ENCODE data around the gene DOCK8. TPM values are rescaled to one million over a fixed set of nuclear protein-coding genes. Genes with fewer than 3 reads are reported as not detected.

The DOCK8 gene
- total and polyA plus RNA-seq, 10 of the 15 experiments (the other 5 are each of a cell fraction or from before 2014, with no cell fraction given) = 35.4 to 100 (median 44.7) TPM

GRCh38 chr9:253539-253938 lies 38.9 kb downstream of the DOCK8 start (continued):
- no peak for TF ChIP-seq EGR1 (IDR thresholded peaks at IDR 0.05; ENCODE audit: borderline replicate concordance in 1 of 2, low read depth in 2 of 2, low read length in 2 of 2)
- no peak for TF ChIP-seq EZH2 (IDR thresholded peaks at IDR 0.05; ENCODE audit: borderline replicate concordance, control insufficient read depth, low read depth, low read length)

GRCh38 chr9:254516-254915 lies 39.9 kb downstream of the DOCK8 start:
- no peak for ATAC-seq
- no peaks in the 10 kb centered on the region for H3K9me3 ChIP-seq (replicated peaks; ENCODE audit: control insufficient read depth, insufficient read depth, low read length)
- BruUV-seq (replicated peaks) = no TSS peak
- no peaks in the 10 kb centered on the region for H3K27me3 ChIP-seq (replicated peaks in 1 of 2; ENCODE audit: control insufficient read depth in 2 of 2, insufficient read depth in 2 of 2, low read length in 1 of 2)
- no peak overlapping the region for H3K4me2 ChIP-seq (ENCODE audit: control insufficient read depth, insufficient read depth)
- H3K36me3 ChIP-seq (ENCODE audit: control insufficient read depth in 2 of 2, insufficient read depth in 2 of 2, low read length in 1 of 2) = no peaks in the 10 kb centered on the region
- no peak overlapping the region for H3K9ac ChIP-seq (ENCODE audit: control insufficient read depth, insufficient read depth, low read length)
- CTCF ChIA-PET = no interaction called here
- intact Hi-C loops (cut with micrococcal nuclease; ENCODE audit: unreplicated experiment) (no loop called here), in situ Hi-C loops (cut with MboI) (no loop called here)
- RAD21 ChIA-PET (ENCODE audit: unreplicated experiment) = no interaction called here
- H2AFZ ChIP-seq (ENCODE audit: control insufficient read depth, low read depth, low read length) = no peak overlapping the region
- TF ChIP-seq ATF2 (IDR thresholded peaks at IDR 0.05; ENCODE audit: low read length) = no peak
- H3K4me3 ChIP-seq = no peak overlapping the region
- SMC1A ChIA-PET (ENCODE audit: uncharacterized antibody, unreplicated experiment) = no interaction called here
- POLR2A ChIA-PET = no interaction called here
- H3K27ac ChIP-seq (ENCODE audit: control insufficient read depth, insufficient read depth) = no peak overlapping the region
- WGBS (ENCODE audit: insufficient coverage, insufficient replicate concordance, low lambda C conversion rate, missing lambda C conversion rate) = 89% methylated on average over 4 of the region's 4 CpGs
- no peaks in the 10 kb centered on the region for H3K79me2 ChIP-seq (ENCODE audit: control insufficient read depth, insufficient read depth, low read length)
- no peaks in the 10 kb centered on the region for H4K20me1 ChIP-seq (ENCODE audit: control insufficient read depth, insufficient read depth)
- FAIRE-seq = no peak
- H3K4me1 ChIP-seq (ENCODE audit: control insufficient read depth, insufficient read depth, low read length) = no peaks in the 10 kb centered on the region
- DNase-seq (ENCODE audit: low read depth, low spot score) = no peak

GRCh38 chr9:257957-258356 lies 43.3 kb downstream of the DOCK8 start:
- no peak overlapping the region for H2AFZ ChIP-seq (ENCODE audit: control insufficient read depth, low read depth, low read length)
- H3K27ac ChIP-seq (ENCODE audit: control insufficient read depth, insufficient read depth) = no peak overlapping the region
- H3K79me2 ChIP-seq (ENCODE audit: control insufficient read depth, insufficient read depth, low read length) = no peaks in the 10 kb centered on the region
- FAIRE-seq (no peak), DNase-seq (ENCODE audit: low read depth, low spot score) (no peak), ATAC-seq (no peak)
- intact Hi-C loops (cut with micrococcal nuclease; ENCODE audit: unreplicated experiment) = no loop called here
- H3K4me2 ChIP-seq (ENCODE audit: control insufficient read depth, insufficient read depth) = no peak overlapping the region
- no peak overlapping the region for H3K9ac ChIP-seq (ENCODE audit: control insufficient read depth, insufficient read depth, low read length)
- CTCF ChIA-PET = no interaction called here
- H3K4me3 ChIP-seq = no peak overlapping the region
- POLR2A ChIA-PET = no interaction called here
- in situ Hi-C loops (cut with MboI) = no loop called here
- BruUV-seq (replicated peaks) = no TSS peak
- WGBS (ENCODE audit: insufficient coverage, insufficient replicate concordance, low lambda C conversion rate, missing lambda C conversion rate) = 100% methylated on average over 1 of the region's 1 CpG
- no peaks in the 10 kb centered on the region for H3K9me3 ChIP-seq (replicated peaks; ENCODE audit: control insufficient read depth, insufficient read depth, low read length)
- no peaks in the 10 kb centered on the region for H4K20me1 ChIP-seq (ENCODE audit: control insufficient read depth, insufficient read depth)
- RAD21 ChIA-PET (ENCODE audit: unreplicated experiment) = no interaction called here
- no peaks in the 10 kb centered on the region for H3K4me1 ChIP-seq (ENCODE audit: control insufficient read depth, insufficient read depth, low read length)
- H3K36me3 ChIP-seq (ENCODE audit: control insufficient read depth in 2 of 2, insufficient read depth in 2 of 2, low read length in 1 of 2) = no peaks in the 10 kb centered on the region
- TF ChIP-seq CEBPB (IDR thresholded peaks at IDR 0.05; ENCODE audit: borderline replicate concordance in 1 of 2, low read depth in 2 of 2, low read length in 2 of 2) = no peak
- no peak for TF ChIP-seq MEF2B (IDR thresholded peaks at IDR 0.05; ENCODE audit: partially characterized antibody, poor library complexity, severe bottlenecking)
- no peak for TF ChIP-seq CHD4 (IDR thresholded peaks at IDR 0.05)
- no peak for TF ChIP-seq IKZF1 (conservative IDR thresholded peaks at IDR 0.05)
- no peak for TF ChIP-seq RBBP5 (conservative IDR thresholded peaks at IDR 0.05)
- no peak for TF ChIP-seq DPF2 (IDR thresholded peaks at IDR 0.05)
- no peak for TF ChIP-seq FOXM1 (IDR thresholded peaks at IDR 0.05; ENCODE audit: low read depth, low read length)
- no peak for TF ChIP-seq ZNF207 (IDR thresholded peaks at IDR 0.05; ENCODE audit: borderline replicate concordance)
- TF ChIP-seq ZBTB40 (IDR thresholded peaks at IDR 0.05; ENCODE audit: borderline replicate concordance) = no peak
- H3K27me3 ChIP-seq (replicated peaks in 1 of 2; ENCODE audit: control insufficient read depth in 2 of 2, insufficient read depth in 2 of 2, low read length in 1 of 2) = no peaks in the 10 kb centered on the region
- SMC1A ChIA-PET (ENCODE audit: uncharacterized antibody, unreplicated experiment) = no interaction called here

Data from GM12878 (cell line).